Spleen (tissue), 7 donors: ENCODE results near the gene WDR35.

Experiments
- CTCF ChIP-seq, 11 experiments: fragments of 200-600 bp in 7 of 11; fragments of 450-650 bp in 4 of 11; sonication (generic) in 4 of 11; IDR thresholded peaks in 8 of 11; conservative IDR thresholded peaks in 3 of 11; 1 replicate in 7 of 11; 2 replicates in 4 of 11; pipeline versions ENCODE4 v1.4.0 to v1.8.0; 2016 to 2021; ENCODE audit warnings: antibody characterized with exemption in 11 of 11, inconsistent platforms in 4 of 11, mild to moderate bottlenecking in 1 of 11
- POLR2A ChIP-seq, 3 donors: fragments of 450-650 bp; IDR thresholded peaks; one replicate each; pipeline ENCODE4 v1.5.1; 2017; ENCODE audit warnings: antibody characterized with exemption in 3 of 3, mild to moderate bottlenecking in 1 of 3
- POLR2AphosphoS5 ChIP-seq, 3 donors: sonication (generic); formaldehyde crosslinking; IDR thresholded peaks; one replicate each; pipeline ENCODE4 v1.5.1; 2017; ENCODE audit warnings: antibody characterized with exemption in 3 of 3
- donor health status: DM: no; HTN: no; CAD: no; lungs with moderate emphysema.
- donor health status: DM: no; HTN: no; CAD: no.
- donor health status: DM: no; HTN: no; CAD: no.

GRCh38 chr2:19868224-19868623 lies 121.7 kb downstream of the WDR35 start:
- TF ChIP-seq CTCF (IDR thresholded peaks at IDR 0.05 in 8 of 11, conservative IDR thresholded peaks at IDR 0.05 in 3 of 11): no peak
- no peak for TF ChIP-seq POLR2AphosphoS5 (IDR thresholded peaks at IDR 0.05)
- TF ChIP-seq POLR2A (IDR thresholded peaks at IDR 0.05): no peak
